SU-DHL-6 (cell line): ENCODE measurements around the gene ITGA2B.

Source experiments
- H2AFZ ChIP-seq: fragments of 200-600 bp; sonication (generic); 2 replicates; pipeline ENCODE4 v1.6.1; 2014; ENCODE audit warnings: low read depth, mild to moderate bottlenecking, moderate library complexity, mixed read lengths, antibody characterized with exemption, low read length; ENCODE audit not compliant: severe bottlenecking
- H3F3A ChIP-seq: fragments of 200-600 bp; shearing (Covaris generic); 2 replicates; pipeline ENCODE4 v1.6.0; 2016; ENCODE audit warnings: antibody characterized with exemption, mild to moderate bottlenecking; ENCODE audit not compliant: insufficient read depth
- H3K27ac ChIP-seq: fragments of 200-600 bp; sonication (generic); 2 replicates; pipeline ENCODE4 v1.5.1; 2016; ENCODE audit warnings: low read depth, mild to moderate bottlenecking, low read length, moderate library complexity, mixed read lengths
- H3K27me3 ChIP-seq: fragments of 200-600 bp; sonication (generic), shearing (Covaris generic); 2 replicates; pipeline ENCODE4 v1.6.0; 2014; ENCODE audit warnings: mild to moderate bottlenecking, low read length
- H3K36me3 ChIP-seq: fragments of 200-600 bp; sonication (generic); 2 replicates; pipeline ENCODE4 v1.6.1; 2014; ENCODE audit warnings: mild to moderate bottlenecking, low read length, mixed read lengths
- H3K4me2 ChIP-seq: fragments of 300-600, 200-600 bp; shearing (Covaris generic), sonication (generic); 2 replicates; pipeline ENCODE4 v1.6.0; 2014; ENCODE audit warnings: low read length, low read depth, mild to moderate bottlenecking; ENCODE audit not compliant: poor library complexity, severe bottlenecking
- H3K4me3 ChIP-seq: fragments of 200-600 bp; sonication (generic); 2 replicates; pipeline ENCODE4 v1.5.1; 2014; ENCODE audit warnings: antibody characterized with exemption, low read length, mild to moderate bottlenecking, mixed read lengths; ENCODE audit not compliant: insufficient read depth, poor library complexity, severe bottlenecking
- H3K79me2 ChIP-seq: fragments of 200-600 bp; sonication (generic); 2 replicates; pipeline ENCODE4 v1.6.1; 2014; ENCODE audit warnings: mild to moderate bottlenecking, low read length, moderate library complexity; ENCODE audit not compliant: insufficient read depth
- H3K9ac ChIP-seq: fragments of 200-600 bp; sonication (generic); 2 replicates; pipeline ENCODE4 v1.7.0; 2014; ENCODE audit warnings: mild to moderate bottlenecking, low read length
- H3K9me2 ChIP-seq: fragments of 200-600 bp; sonication (generic); replicated peaks from 2 replicates; pipeline ENCODE4 v1.6.1; 2014; ENCODE audit warnings: low read length; ENCODE audit not compliant: insufficient read depth
- H3K9me3 ChIP-seq: fragments of 200-600 bp; sonication (generic); 2 replicates; pipeline ENCODE4 v1.6.1; 2014; ENCODE audit warnings: low read length, mixed read lengths; ENCODE audit not compliant: insufficient read depth
- H4K20me1 ChIP-seq: fragments of 200-600 bp; sonication (generic); 2 replicates; pipeline ENCODE4 v1.6.1; 2014; ENCODE audit warnings: low read depth, mild to moderate bottlenecking, antibody characterized with exemption, low read length, moderate library complexity, mixed read lengths
- CTCF ChIP-seq: fragments of 200-600 bp; sonication (generic); IDR thresholded peaks from one replicate; pipeline ENCODE4 v1.5.1; 2017; ENCODE audit warnings: antibody characterized with exemption, mild to moderate bottlenecking, low read length, moderate library complexity; ENCODE audit not compliant: insufficient read depth, poor library complexity, severe bottlenecking
- EZH2phosphoT487 ChIP-seq: fragments of 200-600 bp; sonication (generic), shearing (Covaris generic); conservative IDR thresholded peaks from 2 replicates; pipeline ENCODE4 v1.6.1; 2018; ENCODE audit warnings: mild to moderate bottlenecking, antibody characterized with exemption, low read length, moderate library complexity, mixed read lengths

ITGA2B gene

GRCh38 chr17:44338702-44339101 is 50.7 kb downstream of the ITGA2B start:
- H3K9ac ChIP-seq = no peak overlapping the region
- H3K9me3 ChIP-seq = no peaks in the 10 kb centered on the region
- TF ChIP-seq CTCF (no peak), EZH2phosphoT487 (no peak)
- H3K4me2 ChIP-seq = no peak overlapping the region
- no peaks in the 10 kb centered on the region for H3K27me3 ChIP-seq
- H4K20me1 ChIP-seq = no peaks in the 10 kb centered on the region
- H3K4me3 ChIP-seq = no peak overlapping the region
- no peaks in the 10 kb centered on the region for H3K79me2 ChIP-seq
- no peaks in the 10 kb centered on the region for H3F3A ChIP-seq
- no peaks in the 10 kb centered on the region for H3K9me2 ChIP-seq
- H3K36me3 ChIP-seq = no peaks in the 10 kb centered on the region
- no peak overlapping the region for H3K27ac ChIP-seq
- no peak overlapping the region for H2AFZ ChIP-seq

- Histone ChIP-seq H3K36me3 (no peaks in the 10 kb centered on the region), H2AFZ (no peak overlapping the region), H3K27ac (no peak overlapping the region), H3K9ac (no peak overlapping the region), H3K4me3 (no peak overlapping the region), H3K79me2 (no peaks in the 10 kb centered on the region), H3K4me2 (no peak overlapping the region), H3K27me3 (no peaks in the 10 kb centered on the region), H3F3A (peaks cover 2% of the 10 kb centered on the region; the same call in 1 of the 2 replicates), H4K20me1 (no peaks in the 10 kb centered on the region), H3K9me3 (no peaks in the 10 kb centered on the region), H3K9me2 (no peaks in the 10 kb centered on the region)
- TF ChIP-seq CTCF (no peak), EZH2phosphoT487 (no peak)
Observed at GRCh38 chr17:44335968-44336367, 53.5 kb downstream of the ITGA2B start.

- Histone ChIP-seq H3K4me2 (no peak overlapping the region), H3K27me3 (no peaks in the 10 kb centered on the region), H3K9ac (no peak overlapping the region), H3K4me3 (no peak overlapping the region), H3K36me3 (no peaks in the 10 kb centered on the region), H3K79me2 (no peaks in the 10 kb centered on the region), H3K27ac (no peak overlapping the region), H4K20me1 (no peaks in the 10 kb centered on the region), H3F3A (peaks cover 4% of the 10 kb centered on the region; the same call in 1 of the 2 replicates), H2AFZ (no peak overlapping the region), H3K9me3 (no peaks in the 10 kb centered on the region), H3K9me2 (no peaks in the 10 kb centered on the region)
- TF ChIP-seq EZH2phosphoT487 = no peak
- TF ChIP-seq CTCF = no peak
Observed at GRCh38 chr17:44335564-44335963, 53.9 kb downstream of the ITGA2B start.

GRCh38 chr17:44334727-44335126 is 54.7 kb downstream of the ITGA2B start:
- Histone ChIP-seq H3K9ac (no peak overlapping the region), H3K9me2 (no peaks in the 10 kb centered on the region), H4K20me1 (no peaks in the 10 kb centered on the region), H3F3A (peaks cover 4% of the 10 kb centered on the region; the same call in 1 of the 2 replicates), H3K4me3 (no peak overlapping the region), H3K9me3 (no peaks in the 10 kb centered on the region), H3K4me2 (no peak overlapping the region), H3K27ac (no peak overlapping the region), H3K79me2 (no peaks in the 10 kb centered on the region), H2AFZ (no peak overlapping the region), H3K36me3 (no peaks in the 10 kb centered on the region), H3K27me3 (no peaks in the 10 kb centered on the region)
- TF ChIP-seq EZH2phosphoT487 = no peak
- TF ChIP-seq CTCF = no peak
